GM21367 (cell line): ENCODE data around the gene POLDIP3.

ENCODE experiments used
- ATAC-seq: cut with Tn5 transposase; IDR thresholded peaks from one replicate; pipeline ENCODE4 v1.9.1; 2021; ENCODE audit not compliant: unreplicated experiment

Gene POLDIP3

DNA sequence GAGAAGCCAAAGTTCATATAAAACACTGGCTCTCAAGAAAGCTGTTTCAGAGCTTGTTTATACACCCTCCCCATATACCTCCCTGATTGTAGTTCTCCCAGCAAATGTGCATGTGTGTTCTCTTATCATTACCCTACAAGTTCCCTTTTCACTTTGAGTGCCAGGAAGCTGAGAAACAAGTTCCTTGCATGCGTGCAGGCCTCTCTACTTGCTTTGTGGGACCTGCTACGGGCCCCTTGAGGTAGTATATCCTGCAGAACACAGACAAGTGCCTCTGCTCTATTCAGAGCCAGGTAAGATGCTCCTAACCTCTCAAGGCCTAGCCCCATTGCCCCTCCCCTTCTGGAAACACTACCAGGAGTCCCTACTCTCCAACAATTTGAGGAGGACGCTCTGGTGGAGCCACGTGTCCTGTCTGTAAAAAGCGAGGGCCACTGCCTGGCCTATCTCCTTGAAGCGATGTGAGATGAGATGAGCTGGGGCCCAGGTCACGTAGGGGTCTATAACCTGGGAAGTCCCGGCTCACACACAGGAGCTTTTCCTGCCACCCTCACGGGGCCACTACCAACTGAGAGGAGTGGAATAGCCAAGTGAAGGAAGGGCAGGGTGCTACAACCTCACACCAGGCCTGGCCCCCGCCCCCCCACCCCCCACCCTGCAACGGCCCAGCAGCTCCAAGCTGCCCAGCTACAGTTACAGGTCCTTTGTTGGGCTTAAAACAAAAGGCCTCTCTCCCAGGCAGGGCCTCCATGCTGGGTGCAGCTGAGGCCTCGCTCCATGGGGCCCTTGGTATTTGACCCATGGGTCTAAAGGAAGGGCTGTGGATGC, 28.3 kb upstream of the POLDIP3 start:
- ATAC-seq: no peak

DNA sequence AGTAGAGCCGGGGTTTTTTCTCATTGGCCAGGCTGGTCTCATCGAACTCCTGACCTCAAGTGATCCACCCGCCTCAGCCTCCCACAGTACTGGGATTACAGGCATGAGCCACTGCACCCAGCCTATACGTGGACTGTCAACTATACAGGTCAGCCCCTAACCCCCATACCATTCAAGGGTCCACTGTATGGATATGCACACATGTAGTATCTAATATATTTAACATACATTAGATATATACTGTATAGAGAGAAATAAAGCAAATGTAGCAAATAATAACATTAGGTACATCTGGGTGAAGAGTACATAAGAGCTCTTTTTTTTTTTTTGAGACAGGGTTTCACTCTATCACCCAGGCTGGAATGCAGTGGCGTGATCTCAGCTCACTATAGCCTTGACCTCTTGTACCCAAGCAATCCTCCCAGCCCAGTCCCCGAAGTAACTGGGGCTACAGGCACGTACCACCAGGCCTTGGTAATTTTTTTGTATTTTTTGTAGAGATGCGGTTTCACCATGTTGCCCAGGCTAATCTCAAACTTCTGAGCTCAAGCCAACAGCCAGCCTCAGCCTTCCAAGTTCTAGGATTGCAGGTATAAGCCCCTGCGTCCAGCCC, 27.2 kb upstream of the POLDIP3 start:
- no peak for ATAC-seq

DNA sequence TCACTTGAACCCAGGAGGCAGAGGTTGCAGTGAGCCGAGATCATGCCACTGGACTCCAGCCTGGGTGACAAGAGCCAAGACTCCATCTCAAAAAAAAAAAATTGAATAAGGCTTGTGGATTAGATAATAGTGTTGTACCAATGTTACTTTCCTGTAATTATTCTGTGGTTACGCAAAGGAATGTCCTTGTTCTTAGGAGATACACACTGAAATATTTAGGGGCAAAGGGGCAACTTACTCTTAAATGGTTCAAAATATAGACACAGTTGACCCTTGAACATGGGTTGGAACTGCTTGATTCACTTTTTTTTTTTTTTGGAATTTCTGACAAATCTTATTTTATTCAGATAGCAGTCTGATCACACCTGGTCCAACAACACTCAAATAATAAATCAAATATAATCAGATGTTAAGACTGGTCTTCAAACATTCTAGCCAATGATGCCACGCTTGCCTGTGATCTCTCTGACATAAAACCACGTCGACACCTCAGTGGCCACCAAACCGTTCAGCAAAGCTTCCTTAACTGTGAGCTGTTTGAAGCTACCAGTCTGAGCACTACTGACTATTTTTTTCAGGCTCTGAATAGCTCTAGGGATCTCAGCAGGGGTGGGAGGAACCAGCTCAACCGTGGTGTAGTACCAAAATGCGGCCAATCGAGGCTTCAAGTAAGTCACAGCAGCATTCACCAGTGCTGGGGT, 25.0 kb upstream of the POLDIP3 start:
- no peak for ATAC-seq

DNA sequence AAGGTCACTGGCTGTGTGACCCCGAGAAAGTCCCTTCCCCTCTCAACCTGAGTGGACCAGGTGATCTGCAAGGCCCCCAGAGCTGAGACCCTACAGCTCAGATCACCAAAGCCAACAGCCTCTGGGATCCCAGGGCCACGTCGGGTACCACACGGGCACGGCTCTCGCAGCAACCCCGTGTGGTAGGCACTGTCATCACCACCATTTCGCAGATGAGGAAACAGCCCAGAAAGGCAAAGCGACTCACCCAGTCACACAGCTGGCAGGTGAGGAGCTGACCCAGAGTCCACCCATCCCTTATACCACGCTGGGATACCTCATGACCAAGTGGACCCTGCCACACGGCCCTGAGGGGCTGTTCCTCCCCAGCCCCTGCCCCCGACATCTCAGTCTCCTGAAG, 22.9 kb upstream of the POLDIP3 start:
- no peak for ATAC-seq

DNA sequence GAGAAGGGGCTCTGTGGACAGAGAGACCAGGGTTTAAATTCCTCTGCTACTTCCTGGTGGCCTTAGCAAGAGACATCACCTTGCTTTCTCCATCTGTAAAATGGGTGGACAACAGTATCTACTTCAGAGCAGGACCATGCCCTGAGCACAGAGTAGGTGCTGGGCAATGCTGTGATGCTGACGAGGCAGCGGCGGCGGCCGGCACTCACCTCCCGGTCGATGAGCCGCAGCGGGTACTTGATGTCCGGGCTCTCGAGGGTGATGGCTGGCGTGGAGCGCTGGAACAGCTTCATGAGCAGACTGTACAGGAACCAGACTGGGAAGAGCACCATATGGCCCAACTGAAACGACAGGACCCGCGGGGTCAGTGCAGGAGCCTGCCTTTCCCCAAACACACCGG, 21.8 kb upstream of the POLDIP3 start:
- ATAC-seq: no peak

DNA sequence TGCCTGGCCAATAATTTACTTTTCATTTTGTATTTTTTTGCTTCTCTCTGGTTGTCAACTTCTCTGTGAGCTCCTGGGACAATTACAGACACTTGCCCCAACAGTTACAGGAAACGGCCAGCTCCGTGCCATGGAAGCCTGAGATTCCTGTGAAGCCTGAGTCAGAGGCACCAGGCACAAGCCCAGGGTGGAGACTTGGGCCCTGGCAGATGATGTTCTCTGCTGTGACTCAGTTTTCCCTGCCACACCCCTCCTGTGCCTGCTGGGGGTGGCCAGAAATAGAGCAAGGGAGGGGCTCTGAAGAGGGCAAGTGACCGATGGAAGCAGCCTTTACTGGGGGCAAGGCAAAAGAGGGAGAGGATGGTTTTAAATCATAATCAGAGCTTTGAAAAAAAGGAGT, 20.8 kb upstream of the POLDIP3 start:
- ATAC-seq: no peak

DNA sequence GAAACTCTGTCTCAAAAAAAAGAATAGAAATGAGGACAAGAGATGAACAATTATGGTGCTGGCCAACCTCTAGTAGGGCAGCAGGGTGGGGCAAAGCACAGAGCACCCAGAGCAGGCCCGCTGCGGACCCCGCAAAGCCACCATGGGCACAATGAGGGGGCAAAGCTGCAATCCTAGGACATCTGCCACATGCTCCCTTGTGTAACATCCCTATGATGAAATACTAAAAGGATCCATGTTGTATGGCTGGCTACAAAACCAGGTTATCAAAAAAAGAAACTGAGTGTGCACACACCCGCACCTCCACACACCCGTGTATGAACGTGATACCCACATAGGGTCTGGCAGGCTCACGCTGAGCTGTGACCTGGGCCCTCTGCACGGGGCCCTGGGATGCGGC, 18.3 kb upstream of the POLDIP3 start:
- ATAC-seq: no peak

DNA sequence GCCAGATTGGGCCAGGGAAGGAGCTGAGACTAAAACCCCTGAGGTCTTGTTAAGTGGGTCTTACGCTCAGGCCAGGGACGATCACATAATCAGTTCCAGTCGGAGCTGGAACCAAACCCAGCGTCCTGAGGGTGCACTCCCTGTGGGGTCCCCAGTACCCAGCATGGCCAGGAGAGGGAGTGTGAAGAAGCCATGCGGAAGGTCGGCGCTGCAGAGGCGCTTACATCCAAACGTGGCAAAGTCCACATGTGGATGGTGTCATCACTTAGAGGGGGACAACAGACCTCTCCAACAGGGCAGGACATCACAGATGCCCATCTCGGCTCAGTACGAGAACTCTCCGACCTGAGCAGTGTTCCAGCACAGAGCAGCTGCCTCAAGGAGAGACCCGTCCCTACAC, 17.4 kb upstream of the POLDIP3 start:
- no peak for ATAC-seq

DNA sequence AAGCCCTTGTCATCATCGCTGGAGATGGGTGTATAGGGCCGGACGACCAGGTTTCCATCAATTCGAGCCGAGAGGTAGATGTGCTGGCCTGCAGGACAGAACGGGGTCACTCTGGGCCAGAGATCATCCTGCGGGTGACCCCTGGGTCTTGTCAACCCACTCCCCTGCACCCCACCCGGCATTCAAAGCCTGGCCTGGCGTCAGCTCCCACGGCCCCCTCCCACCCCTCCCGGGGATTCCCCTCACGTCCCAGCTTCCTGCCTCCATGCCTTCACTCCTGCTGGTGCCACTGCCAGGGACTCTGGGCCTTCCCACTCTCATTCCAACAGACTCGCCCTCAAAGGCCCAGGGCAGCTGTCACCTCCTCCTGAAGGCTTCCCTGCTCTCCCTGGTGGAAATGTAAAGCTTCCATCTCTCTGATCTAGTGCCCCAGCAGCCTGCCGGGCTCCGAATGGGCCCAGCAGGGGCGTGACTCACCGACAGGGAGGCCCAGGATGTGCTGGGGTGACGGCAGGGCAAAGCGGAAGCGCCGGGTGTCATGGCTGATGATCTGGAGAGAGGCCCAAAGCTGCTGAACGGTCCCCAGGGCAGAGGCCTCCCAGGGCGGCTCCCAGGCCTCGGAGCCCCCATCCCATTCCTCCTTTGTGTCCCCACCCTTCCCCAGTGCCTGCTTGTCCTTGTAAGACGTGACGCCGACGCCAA, 16.4 kb upstream of the POLDIP3 start:
- ATAC-seq: no peak

DNA sequence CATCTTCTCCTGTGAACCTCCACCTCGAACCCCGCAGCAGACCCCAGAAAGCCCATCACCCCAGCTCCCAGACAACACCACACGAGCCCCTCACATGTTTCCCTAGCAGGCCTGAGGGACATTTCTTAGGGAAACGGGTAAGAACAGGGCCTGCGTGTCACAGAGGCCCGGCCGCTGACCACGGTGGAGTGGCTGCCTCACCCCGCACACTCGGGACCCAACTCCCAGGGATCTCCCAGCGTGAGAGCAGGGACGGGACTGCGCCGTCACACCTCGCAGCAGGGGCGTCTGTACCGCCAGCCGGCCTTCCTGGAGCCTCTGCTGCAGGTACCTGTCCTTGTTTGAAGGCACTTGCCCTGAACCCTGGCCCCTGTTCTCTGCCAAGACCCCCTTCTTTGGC, 15.5 kb upstream of the POLDIP3 start:
- no peak for ATAC-seq

- ATAC-seq: no peak
Measured at GRCh38 chr22:42627981-42628380, 13.3 kb upstream of the POLDIP3 start.

GRCh38 chr22:42626951-42627625, 12.4 kb upstream of the POLDIP3 start:
- no peak for ATAC-seq

- ATAC-seq: no peak
Measured at GRCh38 chr22:42626431-42626830, 11.7 kb upstream of the POLDIP3 start.

- no peak for ATAC-seq
Measured at GRCh38 chr22:42625416-42625815, 10.7 kb upstream of the POLDIP3 start.

DNA sequence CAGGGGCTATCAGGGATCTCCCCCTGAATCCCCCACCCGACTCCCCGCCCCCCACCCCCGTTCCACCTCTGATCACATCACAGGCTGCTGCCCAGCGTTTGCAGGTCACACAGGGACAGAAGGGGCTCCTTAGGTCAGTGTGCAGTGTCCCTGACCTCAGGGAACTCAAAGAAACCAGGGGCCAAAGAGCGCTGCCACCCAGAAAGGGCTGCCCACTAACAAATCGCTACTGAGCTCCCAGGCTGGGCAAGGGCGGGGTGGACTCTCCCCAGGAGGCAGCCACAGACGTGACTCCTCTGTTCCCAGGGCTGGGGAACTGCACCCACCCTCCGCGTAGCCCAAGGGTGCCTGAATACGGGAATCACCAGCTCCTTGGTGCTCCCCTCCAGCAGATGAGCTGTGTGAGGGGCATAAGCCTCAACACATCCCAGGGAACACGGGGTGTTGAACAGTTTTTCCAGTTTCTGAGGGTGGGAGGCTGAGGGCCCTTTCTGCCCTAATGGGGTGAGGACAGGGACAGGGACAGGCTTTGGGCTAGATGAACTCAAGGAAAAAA, 9.9 kb upstream of the POLDIP3 start:
- no peak for ATAC-seq

DNA sequence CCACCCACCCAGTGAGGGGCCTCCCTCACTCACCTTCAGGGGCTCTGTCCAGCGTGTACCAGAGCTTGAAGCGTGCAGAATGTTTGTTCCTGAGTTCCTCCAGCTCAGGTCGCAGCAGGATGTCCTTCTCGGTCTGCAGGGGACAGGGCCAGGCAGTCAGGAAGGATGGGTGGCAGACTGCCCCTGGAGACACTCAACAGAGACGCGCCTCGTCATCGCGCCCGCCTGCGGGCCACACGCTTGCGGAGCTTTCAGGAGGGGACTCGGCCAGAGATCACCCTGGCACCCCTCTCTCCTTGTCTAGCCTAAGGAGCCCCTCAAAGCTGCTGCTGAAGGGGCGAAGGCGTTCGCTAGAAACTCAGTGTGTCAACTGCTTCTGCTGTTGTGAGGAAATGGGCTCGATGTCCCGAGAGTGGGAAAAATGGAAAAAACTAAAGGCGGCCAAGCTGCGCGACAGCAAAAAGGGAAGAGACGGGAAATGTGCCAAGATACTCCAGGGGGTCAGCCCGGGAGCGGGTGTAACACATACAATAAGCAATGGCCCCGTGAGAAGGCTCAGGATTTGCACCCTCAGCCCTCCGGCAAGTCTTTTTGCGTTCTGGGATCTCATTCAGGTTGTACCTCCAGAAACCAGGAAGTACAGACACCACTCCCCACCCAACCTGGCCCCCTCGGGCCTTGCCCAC, 9.2 kb upstream of the POLDIP3 start:
- no peak for ATAC-seq

DNA sequence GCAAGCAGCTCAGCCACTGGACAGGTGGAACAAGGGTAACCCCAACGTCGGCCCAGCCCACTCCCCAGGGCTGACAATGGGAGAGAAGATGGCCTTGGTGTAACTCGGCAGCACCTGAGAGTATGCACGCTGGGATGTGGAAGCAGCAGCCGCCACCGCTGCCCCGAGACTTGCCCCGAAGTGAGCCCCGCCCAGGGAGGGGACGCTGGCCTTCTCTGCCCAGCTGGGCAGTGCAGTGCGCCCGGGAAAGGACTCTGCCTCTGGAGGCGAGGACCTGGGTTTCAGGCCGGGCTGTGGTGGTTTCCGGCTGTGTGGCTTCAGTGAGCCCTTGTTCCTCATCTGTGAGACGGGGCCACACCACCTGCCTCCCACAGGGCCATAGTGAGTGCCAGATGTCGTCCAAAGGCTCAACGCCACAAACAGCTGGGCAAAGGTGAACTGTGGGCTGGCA, 8.6 kb upstream of the POLDIP3 start:
- ATAC-seq: no peak

- no peak for ATAC-seq
Measured at GRCh38 chr22:42622061-42622710, 7.5 kb upstream of the POLDIP3 start.

GRCh38 chr22:42621505-42622002, 6.9 kb upstream of the POLDIP3 start:
- ATAC-seq: no peak
